Smooth muscle cell (in vitro differentiated cells): ENCODE results near the gene MED12L. TPM values are rescaled to one million over a fixed set of nuclear protein-coding genes. Genes with fewer than 3 reads are reported as not detected.

ENCODE experiments used
- DNase-seq: peaks from one replicate; lab custom pipeline; 2025; ENCODE audit not compliant: unreplicated experiment; lab: John Stamatoyannopoulos, UW
- H2AFZ ChIP-seq: fragments of 200-600 bp; sonication (generic); 2 replicates; pipeline ENCODE4 v1.6.0; 2016; ENCODE audit warnings: antibody characterized with exemption, low read depth, mild to moderate bottlenecking
- H3F3A ChIP-seq: fragments of 200-600 bp; sonication (generic); 2 replicates; pipeline ENCODE4 v1.6.0; 2017; ENCODE audit warnings: antibody characterized with exemption, low read depth
- H3K27ac ChIP-seq: fragments of 200-600 bp; sonication (generic); 2 replicates; pipeline ENCODE4 v1.5.1; 2016; ENCODE audit warnings: low read depth, mild to moderate bottlenecking
- H3K27me3 ChIP-seq: fragments of 200-600 bp; sonication (generic); 2 replicates; pipeline ENCODE4 v1.6.1; 2016; ENCODE audit warnings: low read depth, mild to moderate bottlenecking
- H3K36me3 ChIP-seq: fragments of 200-600 bp; sonication (generic); 2 replicates; pipeline ENCODE4 v1.5.1; 2016; ENCODE audit warnings: low read depth
- H3K4me1 ChIP-seq: fragments of 200-600 bp; sonication (generic); 2 replicates; pipeline ENCODE4 v1.5.1; 2016; ENCODE audit warnings: low read depth
- H3K4me2 ChIP-seq: fragments of 200-600 bp; sonication (generic); 2 replicates; pipeline ENCODE4 v1.6.0; 2016; ENCODE audit warnings: mild to moderate bottlenecking
- H3K4me3 ChIP-seq: fragments of 200-600 bp; sonication (generic); 2 replicates; pipeline ENCODE4 v1.5.1; 2016; ENCODE audit warnings: mild to moderate bottlenecking
- H3K79me2 ChIP-seq: fragments of 200-600 bp; sonication (generic); 2 replicates; pipeline ENCODE4 v1.6.0; 2016; ENCODE audit warnings: low read depth, mild to moderate bottlenecking
- H3K9ac ChIP-seq: fragments of 200-600 bp; sonication (generic); 2 replicates; pipeline ENCODE4 v1.6.0; 2016; ENCODE audit warnings: low read depth
- H3K9me3 ChIP-seq: fragments of 200-600 bp; sonication (generic); replicated peaks from 2 replicates; pipeline ENCODE4 v1.5.1; 2016; ENCODE audit warnings: low read depth
- H4K20me1 ChIP-seq: fragments of 200-600 bp; sonication (generic); 2 replicates; pipeline ENCODE4 v1.6.0; 2016; ENCODE audit warnings: low read depth
- WGBS: methylation state at CpG from one replicate; pipeline ENCODE4 v1.1.7; 2016; ENCODE audit warnings: low lambda C conversion rate; 5-methylcytosine and 5-hydroxymethylcytosine counted together
- polyA plus RNA-seq: library from polyadenylated mRNA; unstranded; fragments of >200 nt; fragmentation: Nextera tagmentation; extraction: Ambion mirVana; gene quantifications from 2 replicates; pipeline ENCODE4 v1.2.1, GENCODE V29; 2016
- total RNA-seq: library from RNA; depleted of rRNA; stranded (reverse); fragments of >200 nt; gene quantifications from 2 replicates; pipeline ENCODE4 v1.2.3, GENCODE V29; 2014
- TF ChIP-seq, protein P1 (sequence below): fragments of 200-600 bp; sonication (generic); IDR thresholded peaks from 2 replicates; pipeline ENCODE4 v1.5.1; 2017; ENCODE audit warnings: borderline replicate concordance, mild to moderate bottlenecking, antibody characterized with exemption; ENCODE audit not compliant: insufficient read depth, poor library complexity, severe bottlenecking

The MED12L gene
- total and polyA plus RNA-seq, 2 experiments from 2014 or later: 0.26 to 1.5 TPM

DNA sequence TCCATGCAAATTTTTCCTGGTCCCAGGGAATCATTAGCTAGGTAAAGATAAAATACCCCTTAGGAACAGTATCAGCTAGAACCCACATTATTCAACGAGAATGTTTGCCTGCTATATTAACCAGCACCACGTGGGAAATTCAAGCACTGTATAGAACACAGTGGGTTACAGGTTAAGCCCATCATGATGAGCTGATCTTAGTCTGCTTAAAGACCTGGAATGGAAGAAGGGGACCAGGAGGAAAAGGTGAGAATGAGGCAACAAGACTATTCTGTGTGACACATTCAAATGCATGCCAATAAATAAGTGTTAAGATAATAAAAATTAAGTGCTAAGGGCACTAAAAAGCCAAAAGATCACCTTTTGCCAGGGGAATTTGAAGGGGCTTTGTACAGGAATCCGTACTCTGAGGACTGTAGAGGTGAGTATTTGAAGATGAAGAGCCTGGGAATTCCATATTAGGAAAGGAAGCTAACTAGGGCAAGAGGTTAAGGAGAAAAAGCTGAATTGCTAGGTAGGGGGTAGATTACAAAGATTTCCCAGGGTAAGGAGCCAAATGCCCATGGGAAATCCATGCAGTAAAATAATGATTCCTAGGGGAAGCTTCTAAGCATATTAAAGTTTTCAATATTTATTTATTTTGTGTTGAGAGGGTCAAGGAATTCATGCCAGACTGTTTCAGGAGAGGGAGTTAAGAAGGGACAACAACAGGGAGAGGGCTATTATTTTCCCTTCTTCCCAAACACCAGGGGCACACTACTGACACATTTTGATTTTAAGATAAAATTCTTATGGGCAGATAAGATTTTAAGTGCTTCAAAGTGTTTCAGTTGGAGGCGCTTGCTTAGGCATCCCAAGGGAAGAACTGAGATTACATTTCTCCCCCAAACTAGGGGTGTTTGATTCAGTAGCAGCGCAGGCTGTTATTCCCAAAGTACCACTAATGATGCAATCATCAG lies 2.3 kb upstream of the MED12L start:
- Histone ChIP-seq H3K4me1 (peaks cover 4% of the 10 kb centered on the region), H3K27me3 (peaks cover 54% of the 10 kb centered on the region), H2AFZ (no peak overlapping the region)

DNA sequence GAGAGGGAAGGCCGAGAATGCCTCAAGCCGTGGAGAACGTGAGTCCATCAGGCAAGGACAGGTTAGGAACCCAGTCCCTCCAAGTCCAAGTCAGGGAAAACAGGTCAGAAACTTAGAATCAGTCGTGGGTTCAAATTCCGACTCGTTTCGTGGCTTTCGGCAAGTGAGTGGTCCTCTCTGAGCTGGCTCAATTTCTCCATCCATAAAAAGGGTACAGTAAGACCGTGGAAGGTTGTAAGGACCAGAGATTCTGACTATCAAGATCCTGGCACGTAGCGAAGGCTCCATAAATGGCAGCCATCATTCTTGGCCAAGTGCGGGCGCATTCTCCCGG lies 604 bp upstream of the MED12L start:
- Histone ChIP-seq H3K9me3 (no peaks in the 10 kb centered on the region), H3K27ac (no peak overlapping the region), H3K9ac (no peak overlapping the region), H3F3A (no peaks in the 10 kb centered on the region), H3K4me3 (peak overlapping the region; percentile 87), H3K36me3 (no peaks in the 10 kb centered on the region), H3K4me2 (peak overlapping the region; percentile 94), H4K20me1 (no peaks in the 10 kb centered on the region), H3K79me2 (no peaks in the 10 kb centered on the region), H2AFZ (peak overlapping the region; percentile 87), H3K4me1 (peaks cover 4% of the 10 kb centered on the region), H3K27me3 (peaks cover 49% of the 10 kb centered on the region)
- TF ChIP-seq, protein P1, sequence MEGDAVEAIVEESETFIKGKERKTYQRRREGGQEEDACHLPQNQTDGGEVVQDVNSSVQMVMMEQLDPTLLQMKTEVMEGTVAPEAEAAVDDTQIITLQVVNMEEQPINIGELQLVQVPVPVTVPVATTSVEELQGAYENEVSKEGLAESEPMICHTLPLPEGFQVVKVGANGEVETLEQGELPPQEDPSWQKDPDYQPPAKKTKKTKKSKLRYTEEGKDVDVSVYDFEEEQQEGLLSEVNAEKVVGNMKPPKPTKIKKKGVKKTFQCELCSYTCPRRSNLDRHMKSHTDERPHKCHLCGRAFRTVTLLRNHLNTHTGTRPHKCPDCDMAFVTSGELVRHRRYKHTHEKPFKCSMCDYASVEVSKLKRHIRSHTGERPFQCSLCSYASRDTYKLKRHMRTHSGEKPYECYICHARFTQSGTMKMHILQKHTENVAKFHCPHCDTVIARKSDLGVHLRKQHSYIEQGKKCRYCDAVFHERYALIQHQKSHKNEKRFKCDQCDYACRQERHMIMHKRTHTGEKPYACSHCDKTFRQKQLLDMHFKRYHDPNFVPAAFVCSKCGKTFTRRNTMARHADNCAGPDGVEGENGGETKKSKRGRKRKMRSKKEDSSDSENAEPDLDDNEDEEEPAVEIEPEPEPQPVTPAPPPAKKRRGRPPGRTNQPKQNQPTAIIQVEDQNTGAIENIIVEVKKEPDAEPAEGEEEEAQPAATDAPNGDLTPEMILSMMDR: no peak
- no peak for DNase-seq
- WGBS: 38% methylated on average over 14 of the region's 14 CpGs

More for the DNA sequence above, 2.3 kb upstream of the MED12L start:
- no peak for DNase-seq
- no peaks in the 10 kb centered on the region for H4K20me1 ChIP-seq
- H3F3A ChIP-seq: no peaks in the 10 kb centered on the region
- no peaks in the 10 kb centered on the region for H3K36me3 ChIP-seq
- WGBS: 50% methylated on average over 5 of the region's 5 CpGs
- no peaks in the 10 kb centered on the region for H3K79me2 ChIP-seq
- H3K27ac ChIP-seq: no peak overlapping the region
- H3K4me3 ChIP-seq: no peak overlapping the region
- no peaks in the 10 kb centered on the region for H3K9me3 ChIP-seq
- TF ChIP-seq, protein P1: no peak
- H3K4me2 ChIP-seq: no peak overlapping the region
- no peak overlapping the region for H3K9ac ChIP-seq

DNA sequence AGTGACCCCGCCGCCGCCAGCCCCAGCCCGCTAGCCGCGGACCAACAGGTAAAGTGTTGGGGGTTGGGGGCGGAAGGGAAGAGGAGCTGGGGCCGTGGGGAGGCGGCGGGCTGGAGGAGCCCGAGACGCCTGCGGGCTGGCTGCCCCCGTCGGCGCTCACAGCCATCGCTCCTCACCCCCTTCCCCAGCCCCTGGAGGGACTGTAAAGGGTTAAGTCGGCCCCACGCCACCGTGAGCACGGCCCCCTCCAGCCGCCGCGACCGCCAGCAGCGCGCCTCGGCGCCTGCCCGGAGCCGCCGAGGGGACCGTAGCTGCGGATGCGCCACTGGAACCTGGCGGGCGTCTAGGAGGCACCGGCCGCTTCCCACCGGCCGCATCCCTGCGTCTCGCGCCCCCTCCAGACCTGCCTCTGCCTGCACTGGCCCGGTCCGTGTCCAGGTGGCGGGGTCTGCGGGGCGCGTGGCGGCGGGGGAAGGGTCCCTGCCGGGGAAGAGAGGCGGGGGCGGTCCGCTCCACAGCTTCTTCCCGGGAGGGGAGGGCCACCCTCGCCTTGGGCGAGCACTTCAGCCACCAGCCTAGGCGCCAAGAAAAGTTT lies 522 bp downstream of the MED12L start:
- no peak overlapping the region for H3K9ac ChIP-seq

More for the DNA sequence above, 522 bp downstream of the MED12L start:
- Histone ChIP-seq H3K4me2 (peak overlapping the region; percentile 94), H4K20me1 (no peaks in the 10 kb centered on the region), H3K79me2 (no peaks in the 10 kb centered on the region), H3K27ac (no peak overlapping the region), H3K36me3 (no peaks in the 10 kb centered on the region), H2AFZ (peak overlapping the region; percentile 87), H3K4me3 (peak overlapping the region; percentile 87), H3K9me3 (no peaks in the 10 kb centered on the region), H3K4me1 (peaks cover 4% of the 10 kb centered on the region), H3F3A (no peaks in the 10 kb centered on the region), H3K27me3 (peaks cover 46% of the 10 kb centered on the region)
- 0% methylated on average over 24 of the region's 60 CpGs for WGBS
- no peak for DNase-seq
- TF ChIP-seq, protein P1: no peak
